Measurements from ENCODE around the gene IGF1R.

The IGF1R gene

GRCh38 chr15:98648654-98649471 lies 524 bp downstream of the IGF1R start:
- peak; percentile 84 for DNase-seq (ENCODE audit: low spot score)

GRCh38 chr15:98649472-98650416 lies 1.4 kb downstream of the IGF1R start:
- DNase-seq (ENCODE audit: low spot score): peak; percentile 68

GRCh38 chr15:98650417-98651035 lies 2.2 kb downstream of the IGF1R start:
- peak; percentile 67 for DNase-seq (ENCODE audit: low spot score)

- DNase-seq (ENCODE audit: low spot score): no peak
These were observed 2.7 kb downstream of the IGF1R start for GRCh38 chr15:98651036-98651481.

GRCh38 chr15:98651581-98652220 lies 3.4 kb downstream of the IGF1R start:
- no peak for DNase-seq (ENCODE audit: low spot score)

GRCh38 chr15:98653686-98654085 lies 5.3 kb downstream of the IGF1R start:
- no peak for DNase-seq (ENCODE audit: low spot score)

- no peak for DNase-seq (ENCODE audit: low spot score)
These were observed 6.5 kb downstream of the IGF1R start for GRCh38 chr15:98654790-98655360.

- no peak for DNase-seq (ENCODE audit: low spot score)
These were observed 7.4 kb downstream of the IGF1R start for GRCh38 chr15:98655732-98656131.

GRCh38 chr15:98657721-98658120 lies 9.4 kb downstream of the IGF1R start:
- no peak for DNase-seq (ENCODE audit: low spot score)

- peak; percentile 39 for DNase-seq (ENCODE audit: low spot score)
These were observed 10.7 kb downstream of the IGF1R start for GRCh38 chr15:98658831-98659699.

- DNase-seq (ENCODE audit: low spot score): no peak
These were observed 11.7 kb downstream of the IGF1R start for GRCh38 chr15:98660055-98660454.

- DNase-seq (ENCODE audit: low spot score): peak; percentile 27
These were observed 14.7 kb downstream of the IGF1R start for GRCh38 chr15:98663045-98663444.

GRCh38 chr15:98663606-98664005 lies 15.3 kb downstream of the IGF1R start:
- DNase-seq (ENCODE audit: low spot score): no peak

GRCh38 chr15:98666441-98666840 lies 18.1 kb downstream of the IGF1R start:
- no peak for DNase-seq (ENCODE audit: low spot score)

- no peak for DNase-seq (ENCODE audit: low spot score)
These were observed 18.5 kb downstream of the IGF1R start for GRCh38 chr15:98666841-98667240.

GRCh38 chr15:98667521-98668179 lies 19.3 kb downstream of the IGF1R start:
- DNase-seq (ENCODE audit: low spot score): peak; percentile 49

- DNase-seq (ENCODE audit: low spot score): no peak
These were observed 20.4 kb downstream of the IGF1R start for GRCh38 chr15:98668566-98669308.

GRCh38 chr15:98669638-98670037 lies 21.3 kb downstream of the IGF1R start:
- no peak for DNase-seq (ENCODE audit: low spot score)

Measured in ecto neural progenitor cell (in vitro differentiated cells).